ENCODE data around the gene KRT17.
"Not testable (repeated sequence)": the region's sequence is repeated elsewhere in the genome, so short reads cannot be mapped to it uniquely, and the experiment has no call there.

The KRT17 gene

GRCh38 chr17:41628621-41629255 lies 4.4 kb upstream of the KRT17 start:
- not testable (repeated sequence) for H4K8ac ChIP-seq (ENCODE audit: low read depth, low read length); H3K79me1 ChIP-seq (ENCODE audit: low read length); H2BK12ac ChIP-seq (ENCODE audit: low read length); H3K18ac ChIP-seq (ENCODE audit: low read length); H3K36me3 ChIP-seq (ENCODE audit: control insufficient read depth in 1 of 2, insufficient read depth in 2 of 2, low read length in 2 of 2); H3K27me3 ChIP-seq (ENCODE audit: insufficient read depth, low read length); H3K4me3 ChIP-seq (ENCODE audit: low read depth, low read length); H3K4me1 ChIP-seq (ENCODE audit: control insufficient read depth in 1 of 2, insufficient read depth in 2 of 2, low read length in 2 of 2); H3K27ac ChIP-seq (ENCODE audit: low read depth, low read length); H2BK5ac ChIP-seq (ENCODE audit: low read depth, low read length, poor library complexity); H3K4ac ChIP-seq (ENCODE audit: low read depth, low read length); H3K4me2 ChIP-seq (ENCODE audit: low read length); H3K23ac ChIP-seq (ENCODE audit: low read length); H2AK5ac ChIP-seq (ENCODE audit: low read length); H2AFZ ChIP-seq (ENCODE audit: insufficient read depth, low read length, poor library complexity); H3K14ac ChIP-seq (ENCODE audit: low read length); DNase-seq; H3K79me2 ChIP-seq (ENCODE audit: control insufficient read depth, insufficient read depth, low read length, poor library complexity); H3K9me3 ChIP-seq (ENCODE audit: insufficient read depth, low read depth, low read length); H4K91ac ChIP-seq (ENCODE audit: low read depth, low read length); H2BK120ac ChIP-seq (ENCODE audit: insufficient read depth, low read length, poor library complexity); H4K12ac ChIP-seq (ENCODE audit: low read depth, low read length); H3K9ac ChIP-seq (ENCODE audit: low read length)
- WGBS (ENCODE audit: extremely low coverage, insufficient coverage, insufficient read length) = no CpG with 5 or more reads among the region's 11 CpGs

GRCh38 chr17:41628073-41628370 lies 3.6 kb upstream of the KRT17 start:
- DNase-seq; H3K9me3 ChIP-seq (ENCODE audit: insufficient read depth, low read depth, low read length); H2BK5ac ChIP-seq (ENCODE audit: low read depth, low read length, poor library complexity); H3K23ac ChIP-seq (ENCODE audit: low read length); H4K8ac ChIP-seq (ENCODE audit: low read depth, low read length); H3K27me3 ChIP-seq (ENCODE audit: insufficient read depth, low read length); H3K4ac ChIP-seq (ENCODE audit: low read depth, low read length); H3K14ac ChIP-seq (ENCODE audit: low read length); H3K79me1 ChIP-seq (ENCODE audit: low read length); H3K36me3 ChIP-seq (ENCODE audit: control insufficient read depth in 1 of 2, insufficient read depth in 2 of 2, low read length in 2 of 2); H3K4me2 ChIP-seq (ENCODE audit: low read length); H4K12ac ChIP-seq (ENCODE audit: low read depth, low read length); H3K27ac ChIP-seq (ENCODE audit: low read depth, low read length); H3K4me3 ChIP-seq (ENCODE audit: low read depth, low read length); H3K18ac ChIP-seq (ENCODE audit: low read length); H2AK5ac ChIP-seq (ENCODE audit: low read length); H3K4me1 ChIP-seq (ENCODE audit: control insufficient read depth in 1 of 2, insufficient read depth in 2 of 2, low read length in 2 of 2); H2BK120ac ChIP-seq (ENCODE audit: insufficient read depth, low read length, poor library complexity); H4K91ac ChIP-seq (ENCODE audit: low read depth, low read length); H2BK12ac ChIP-seq (ENCODE audit: low read length); H2AFZ ChIP-seq (ENCODE audit: insufficient read depth, low read length, poor library complexity); H3K79me2 ChIP-seq (ENCODE audit: control insufficient read depth, insufficient read depth, low read length, poor library complexity); H3K9ac ChIP-seq (ENCODE audit: low read length): not testable (repeated sequence)
- WGBS (ENCODE audit: extremely low coverage, insufficient coverage, insufficient read length) = no CpG with 5 or more reads among the region's 1 CpG

DNA sequence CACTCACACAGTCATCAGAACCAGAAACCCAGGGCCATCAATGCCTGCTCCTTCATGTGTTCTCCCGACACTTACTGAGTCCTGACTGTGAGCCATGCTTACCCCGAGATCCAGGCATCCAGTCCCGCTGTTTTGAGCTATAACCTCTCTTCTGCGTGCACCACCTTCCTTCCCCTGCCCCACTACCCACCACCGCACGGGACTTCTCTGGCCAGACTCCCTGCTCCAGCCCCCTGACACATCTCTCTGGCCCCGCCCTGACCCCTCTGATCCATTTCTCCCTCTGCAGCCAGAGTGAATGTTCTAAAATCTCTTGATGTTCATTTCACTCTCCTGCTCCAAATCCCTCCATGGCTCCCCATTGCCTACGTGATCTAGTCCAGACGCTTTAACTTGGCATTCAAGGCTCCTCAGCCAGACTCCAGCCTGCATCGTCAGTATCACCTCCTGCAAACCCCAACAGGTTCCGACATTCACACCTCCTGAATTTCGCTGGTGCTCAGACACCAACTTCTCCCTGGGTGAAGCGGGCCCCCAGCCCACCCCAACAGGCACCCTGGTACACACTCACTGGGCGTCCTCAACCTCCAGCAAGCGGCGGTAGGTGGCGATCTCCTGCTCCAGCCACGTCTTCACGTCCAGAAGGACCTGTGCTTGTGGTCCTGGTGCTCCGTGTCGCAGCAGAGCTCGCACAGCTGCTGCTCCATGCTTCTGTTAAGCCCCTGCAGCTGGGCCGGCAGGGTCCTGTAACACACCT lies 3.1 kb upstream of the KRT17 start:
- Histone ChIP-seq H2AK5ac (ENCODE audit: low read length) (no peak overlapping the region), H3K4me1 (ENCODE audit: control insufficient read depth in 1 of 2, insufficient read depth in 2 of 2, low read length in 2 of 2) (peaks cover 10 to 15% of the 10 kb centered on the region in 2 experiments), H3K9me3 (ENCODE audit: insufficient read depth, low read depth, low read length) (peaks cover 5% of the 10 kb centered on the region), H3K36me3 (ENCODE audit: control insufficient read depth in 1 of 2, insufficient read depth in 2 of 2, low read length in 2 of 2) (no peaks in the 10 kb centered on the region), H3K4me2 (ENCODE audit: low read length) (no peak overlapping the region), H3K4me3 (ENCODE audit: low read depth, low read length) (no peak overlapping the region), H2BK120ac (ENCODE audit: insufficient read depth, low read length, poor library complexity) (no peak overlapping the region), H3K14ac (ENCODE audit: low read length) (no peak overlapping the region), H3K23ac (ENCODE audit: low read length) (no peak overlapping the region), H3K27ac (ENCODE audit: low read depth, low read length) (no peak overlapping the region), H2BK12ac (ENCODE audit: low read length) (no peak overlapping the region), H2AFZ (ENCODE audit: insufficient read depth, low read length, poor library complexity) (no peak overlapping the region), H3K18ac (ENCODE audit: low read length) (no peak overlapping the region), H3K27me3 (ENCODE audit: insufficient read depth, low read length) (no peaks in the 10 kb centered on the region), H3K79me2 (ENCODE audit: control insufficient read depth, insufficient read depth, low read length, poor library complexity) (peaks cover 2% of the 10 kb centered on the region), H4K8ac (ENCODE audit: low read depth, low read length) (no peak overlapping the region), H4K91ac (ENCODE audit: low read depth, low read length) (no peak overlapping the region), H4K12ac (ENCODE audit: low read depth, low read length) (no peak overlapping the region), H3K79me1 (ENCODE audit: low read length) (peaks cover 12% of the 10 kb centered on the region), H3K4ac (ENCODE audit: low read depth, low read length) (no peak overlapping the region), H3K9ac (ENCODE audit: low read length) (no peak overlapping the region), H2BK5ac (ENCODE audit: low read depth, low read length, poor library complexity) (no peak overlapping the region)
- no CpG with 5 or more reads among the region's 23 CpGs for WGBS (ENCODE audit: extremely low coverage, insufficient coverage, insufficient read length)
- no peak for DNase-seq

GRCh38 chr17:41626914-41627295 lies 2.5 kb upstream of the KRT17 start:
- not testable (repeated sequence) for H3K4ac ChIP-seq (ENCODE audit: low read depth, low read length); H2AFZ ChIP-seq (ENCODE audit: insufficient read depth, low read length, poor library complexity); H3K9ac ChIP-seq (ENCODE audit: low read length); H4K12ac ChIP-seq (ENCODE audit: low read depth, low read length); H2BK12ac ChIP-seq (ENCODE audit: low read length); H3K79me2 ChIP-seq (ENCODE audit: control insufficient read depth, insufficient read depth, low read length, poor library complexity); DNase-seq; H3K4me2 ChIP-seq (ENCODE audit: low read length); H3K27me3 ChIP-seq (ENCODE audit: insufficient read depth, low read length); H2AK5ac ChIP-seq (ENCODE audit: low read length); H4K8ac ChIP-seq (ENCODE audit: low read depth, low read length); H3K14ac ChIP-seq (ENCODE audit: low read length); H3K9me3 ChIP-seq (ENCODE audit: insufficient read depth, low read depth, low read length); H4K91ac ChIP-seq (ENCODE audit: low read depth, low read length); H3K27ac ChIP-seq (ENCODE audit: low read depth, low read length); H2BK120ac ChIP-seq (ENCODE audit: insufficient read depth, low read length, poor library complexity); H3K4me3 ChIP-seq (ENCODE audit: low read depth, low read length); H2BK5ac ChIP-seq (ENCODE audit: low read depth, low read length, poor library complexity); H3K23ac ChIP-seq (ENCODE audit: low read length); H3K36me3 ChIP-seq (ENCODE audit: control insufficient read depth in 1 of 2, insufficient read depth in 2 of 2, low read length in 2 of 2); H3K18ac ChIP-seq (ENCODE audit: low read length)
- WGBS (ENCODE audit: extremely low coverage, insufficient coverage, insufficient read length) = no CpG with 5 or more reads among the region's 5 CpGs
- Histone ChIP-seq H3K4me1 (ENCODE audit: control insufficient read depth in 1 of 2, insufficient read depth in 2 of 2, low read length in 2 of 2) (peaks cover 10 to 18% of the 10 kb centered on the region in 2 experiments), H3K79me1 (ENCODE audit: low read length) (peaks cover 12% of the 10 kb centered on the region)
